ENCODE results near the gene SLC45A2.
A peak's percentile ranks its signal among the peaks of the same experiment; 100 is the strongest.
"Not testable (repeated sequence)": the region's sequence is repeated elsewhere in the genome, so short reads cannot be mapped to it uniquely, and the experiment has no call there.

Gene SLC45A2

GRCh38 chr5:34013547-34013946 lies 29.1 kb upstream of the SLC45A2 start:
- H3K4me3 ChIP-seq (ENCODE audit: severe bottlenecking) = no peak overlapping the region
- H3K4me1 ChIP-seq (ENCODE audit: insufficient read depth, poor library complexity, severe bottlenecking) = peaks cover 6% of the 10 kb centered on the region
- H3K9me3 ChIP-seq (ENCODE audit: severe bottlenecking) = no peaks in the 10 kb centered on the region
- TF ChIP-seq CTCF (IDR thresholded peaks at IDR 0.05; ENCODE audit: poor library complexity, severe bottlenecking) = no peak
- DNase-seq (ENCODE audit: low spot score) (no peak), ATAC-seq (ENCODE audit: low read depth) (0 out of 3 replicates have a peak, but pooled peaks have one; percentile 21)
- no peaks in the 10 kb centered on the region for H3K27me3 ChIP-seq (ENCODE audit: insufficient read depth, poor library complexity, severe bottlenecking)
- no peaks in the 10 kb centered on the region for H3K36me3 ChIP-seq (ENCODE audit: low read depth)
- H3K27ac ChIP-seq (ENCODE audit: poor library complexity, severe bottlenecking) = no peak overlapping the region

GRCh38 chr5:34012791-34013190 lies 28.3 kb upstream of the SLC45A2 start:
- no peak overlapping the region for H3K27ac ChIP-seq (ENCODE audit: poor library complexity, severe bottlenecking)
- DNase-seq (ENCODE audit: low spot score) (no peak), ATAC-seq (ENCODE audit: low read depth) (no peak)
- TF ChIP-seq CTCF (IDR thresholded peaks at IDR 0.05; ENCODE audit: poor library complexity, severe bottlenecking) = no peak
- no peaks in the 10 kb centered on the region for H3K9me3 ChIP-seq (ENCODE audit: severe bottlenecking)
- H3K4me3 ChIP-seq (ENCODE audit: severe bottlenecking) = no peak overlapping the region
- no peaks in the 10 kb centered on the region for H3K27me3 ChIP-seq (ENCODE audit: insufficient read depth, poor library complexity, severe bottlenecking)
- no peaks in the 10 kb centered on the region for H3K36me3 ChIP-seq (ENCODE audit: low read depth)
- peaks cover 6% of the 10 kb centered on the region for H3K4me1 ChIP-seq (ENCODE audit: insufficient read depth, poor library complexity, severe bottlenecking)

- DNase-seq (ENCODE audit: low spot score) (no peak), ATAC-seq (ENCODE audit: low read depth) (no peak)
- no peaks in the 10 kb centered on the region for H3K36me3 ChIP-seq (ENCODE audit: low read depth)
- no peak for TF ChIP-seq CTCF (IDR thresholded peaks at IDR 0.05; ENCODE audit: poor library complexity, severe bottlenecking)
- H3K27ac ChIP-seq (ENCODE audit: poor library complexity, severe bottlenecking) = no peak overlapping the region
- H3K27me3 ChIP-seq (ENCODE audit: insufficient read depth, poor library complexity, severe bottlenecking) = no peaks in the 10 kb centered on the region
- H3K9me3 ChIP-seq (ENCODE audit: severe bottlenecking) = no peaks in the 10 kb centered on the region
- no peak overlapping the region for H3K4me3 ChIP-seq (ENCODE audit: severe bottlenecking)
- H3K4me1 ChIP-seq (ENCODE audit: insufficient read depth, poor library complexity, severe bottlenecking) = peaks cover 6% of the 10 kb centered on the region
These were observed 27.0 kb upstream of the SLC45A2 start for GRCh38 chr5:34011536-34011935.

- not testable (repeated sequence) for H3K27ac ChIP-seq (ENCODE audit: poor library complexity, severe bottlenecking); DNase-seq (ENCODE audit: low spot score); ATAC-seq (ENCODE audit: low read depth); H3K4me3 ChIP-seq (ENCODE audit: severe bottlenecking); H3K9me3 ChIP-seq (ENCODE audit: severe bottlenecking); H3K36me3 ChIP-seq (ENCODE audit: low read depth); H3K27me3 ChIP-seq (ENCODE audit: insufficient read depth, poor library complexity, severe bottlenecking); H3K4me1 ChIP-seq (ENCODE audit: insufficient read depth, poor library complexity, severe bottlenecking)
These were observed 25.7 kb upstream of the SLC45A2 start for GRCh38 chr5:34010146-34010545.

- Histone ChIP-seq H3K4me3 (ENCODE audit: severe bottlenecking) (no peak overlapping the region), H3K9me3 (ENCODE audit: severe bottlenecking) (no peaks in the 10 kb centered on the region), H3K36me3 (ENCODE audit: low read depth) (no peaks in the 10 kb centered on the region), H3K27me3 (ENCODE audit: insufficient read depth, poor library complexity, severe bottlenecking) (no peaks in the 10 kb centered on the region), H3K4me1 (ENCODE audit: insufficient read depth, poor library complexity, severe bottlenecking) (peaks cover 6% of the 10 kb centered on the region), H3K27ac (ENCODE audit: poor library complexity, severe bottlenecking) (no peak overlapping the region)
- no peak for TF ChIP-seq CTCF (IDR thresholded peaks at IDR 0.05; ENCODE audit: poor library complexity, severe bottlenecking)
- no peak for ATAC-seq (ENCODE audit: low read depth)
- DNase-seq (ENCODE audit: low spot score) = no peak
These were observed 25.1 kb upstream of the SLC45A2 start for GRCh38 chr5:34009610-34010009.

Measured in RWPE2 (cell line).